PC-9 (cell line): ENCODE measurements around the gene CDC14B.
"Not testable (repeated sequence)": the region's sequence is repeated elsewhere in the genome, so short reads cannot be mapped to it uniquely, and the experiment has no call there.

Source experiments
- CTCF ChIP-seq: fragments of 200-600 bp; sonication (generic); conservative IDR thresholded peaks from 2 replicates; pipeline ENCODE4 v1.6.1; 2017; ENCODE audit warnings: mixed run types, antibody characterized with exemption, mild to moderate bottlenecking, moderate library complexity
- EZH2 ChIP-seq: fragments of 200-600 bp; sonication (generic); IDR thresholded peaks from 2 replicates; pipeline ENCODE4 v1.8.0; 2017; ENCODE audit warnings: antibody characterized with exemption, low read depth

- TF ChIP-seq CTCF, EZH2: not testable (repeated sequence)
These were observed 76.5 kb downstream of the CDC14B start for GRCh38 chr9:96543131-96543530.
